Heart left ventricle (tissue), 16 donors: ENCODE measurements around the gene ASB5. TPM values are rescaled to one million over a fixed set of nuclear protein-coding genes. Genes with fewer than 3 reads are reported as not detected.

Experiments
- ATAC-seq, 4 donors: fragments of 200-7000 bp; cut with Tn5 transposase; one replicate each; pipeline ENCODE4 v1.9.1; 2020 to 2022; ENCODE audit warnings: moderate library complexity in 4 of 4, mild to moderate bottlenecking in 3 of 4, moderate number of reproducible peaks in 1 of 4
- DNase-seq, 5 donors: peaks; one replicate each; pipeline ENCODE4 v3.0.0-alpha.2; 2020
- H3K27ac ChIP-seq, 12 donors: fragments of 200-600 bp; sonication (generic) in 4 of 12; one replicate each; pipeline versions ENCODE4 v1.5.0 to v1.8.0; 2016 to 2022; ENCODE audit warnings: mild to moderate bottlenecking in 2 of 12
- H3K27me3 ChIP-seq, 9 donors: fragments of 200-600 bp; sonication (generic) in 2 of 9; one replicate each; pipeline versions ENCODE4 v1.5.1 to v1.8.0; 2016 to 2022; ENCODE audit warnings: mild to moderate bottlenecking in 3 of 9
- H3K36me3 ChIP-seq, 9 donors: fragments of 200-600 bp; sonication (generic) in 2 of 9; one replicate each; pipeline versions ENCODE4 v1.5.0 to v1.8.0; 2018 to 2022; ENCODE audit warnings: mild to moderate bottlenecking in 2 of 9
- H3K4me1 ChIP-seq, 12 donors: fragments of 200-600 bp; sonication (generic) in 4 of 12; one replicate each; pipeline versions ENCODE4 v1.5.0 to v1.8.0; 2016 to 2022; ENCODE audit warnings: mild to moderate bottlenecking in 3 of 12
- H3K4me3 ChIP-seq, 12 donors: fragments of 200-600 bp; sonication (generic) in 4 of 12; one replicate each; pipeline versions ENCODE4 v1.5.0 to v1.8.0; 2017 to 2022; ENCODE audit warnings: mild to moderate bottlenecking in 9 of 12, moderate library complexity in 4 of 12
- H3K9me3 ChIP-seq, 12 donors: fragments of 200-600 bp; sonication (generic) in 4 of 12; one replicate each; pipeline versions ENCODE4 v1.5.0 to v1.8.0; 2016 to 2022; ENCODE audit warnings: mild to moderate bottlenecking in 1 of 12
- CTCF ChIP-seq, 12 donors: fragments of 200-600 bp; sonication (generic) in 4 of 12; IDR thresholded peaks; one replicate each; pipeline versions ENCODE4 v1.5.0 to v1.8.0; 2018 to 2022; ENCODE audit warnings: antibody characterized with exemption in 12 of 12, mild to moderate bottlenecking in 5 of 12
- POLR2A ChIP-seq, 2 donors: fragments of 450-650 bp; IDR thresholded peaks; one replicate each; pipeline ENCODE4 v1.6.1; 2017; ENCODE audit warnings: antibody characterized with exemption in 2 of 2, mild to moderate bottlenecking in 2 of 2, moderate library complexity in 2 of 2
- WGBS, 4 donors: extraction: QIAGEN DNeasy Blood & Tissue Kit in 2 of 4; methylation state at CpG; one replicate each; pipeline versions ENCODE4 v1.1.5 to v1.1.7; 2013 to 2018; 5-methylcytosine and 5-hydroxymethylcytosine counted together
- intact Hi-C, 10 donors: fragments of 100-400 bp; cut with DNase I; formaldehyde crosslinking; loops; one replicate each; pipeline versions ENCODE4 v1.11.1 to v1.14.2; 2022
- polyA plus RNA-seq, 2 donors: library from polyadenylated mRNA; stranded (reverse); fragments of 200-250 nt; gene quantifications; one replicate each; pipeline ENCODE4 v1.2.3, GENCODE V29; 2013
- total RNA-seq, 9 donors: library from RNA; depleted of rRNA in 2 of 9; stranded (reverse); fragments of >200 nt in 2 of 9; fragmentation: NEBNext Ultra II Directional in 3 of 9; extraction: Animal tissue kit (Norgen Biotek cat#: 25700) in 3 of 9; gene quantifications; one replicate each; pipeline versions ENCODE4 v1.1.0 to v1.2.4, GENCODE V29; 2016 to 2023
- donor health status: ischemic (EF 13 %, LVEDD 7.1; RV severe dilation, severe dysfunction).
- donor health status: healthy with polysubstance abuse.
- donor health status: DM: no; HTN: yes; CAD: no.
- donor health status: DM: no; HTN: no; CAD: no.
- donor health status: ischemic (EF 25% LVEDD 6.9; RV normal size, moderate dysfunction).
- donor health status: ischemic (EF 25% LVEDD 5.7; RV mildly dilated, moderate dysfunction).
- donor health status: healthy.
- donor health status: DM: yes; HTN: yes; CAD: no.
- donor health status: ischemic (EF 35%, LVEDD 5.7; RV mildly dilated, moderate dysfunction).
- donor health status: nonischemic (EF 11% LVEDD 7.7; RV severe dilation, severe dysfunction).
- donor health status: DM: yes; HTN: yes; CAD: no.
- donor health status: PGD.
- donor health status: ischemic (EF 29% LVEDD 5.4; RV normal size, mild dysfunction).
- donor health status: nonischemic (EF 23%, LVEDD 6.1; RV moderate dilation, normal function).

Gene ASB5
- total and polyA plus RNA-seq, 11 donors = 1.0 to 7.7 (median 2.8) TPM

GRCh38 chr4:176193938-176194337 is 75.1 kb downstream of the ASB5 start:
- TF ChIP-seq POLR2A (IDR thresholded peaks at IDR 0.05) (no peak), CTCF (IDR thresholded peaks at IDR 0.05) (no peak)
- DNase-seq = no peak
- Histone ChIP-seq H3K27me3 (peaks cover 0 to 13% (median 0%) of the 10 kb centered on the region in 9 donors), H3K27ac (peak overlapping the region in 1 of 12 donors; percentile 51), H3K9me3 (no peaks in the 10 kb centered on the region), H3K36me3 (no peaks in the 10 kb centered on the region), H3K4me3 (no peak overlapping the region), H3K4me1 (peaks cover 0 to 10% (median 2%) of the 10 kb centered on the region in 12 donors)
- no peak for ATAC-seq
- 68 to 80% (median 73%) methylated on average over 3 of the region's 3 CpGs for WGBS, 4 donors
- intact Hi-C loops = loop anchor here in 6 of 10 donors (2.0 to 10.0 kb wide), 7 partner anchors 37 to 125 kb away; partner anchors contain the start of gene SPCS3 (in 2 of the 6)

- DNase-seq (no peak), ATAC-seq (no peak)
- TF ChIP-seq CTCF (IDR thresholded peaks at IDR 0.05) (no peak), POLR2A (IDR thresholded peaks at IDR 0.05) (no peak)
- 26 to 34% (median 30%) methylated on average over 4 of the region's 4 CpGs for WGBS, 4 donors
- Histone ChIP-seq H3K4me3 (no peak overlapping the region), H3K4me1 (peaks cover 0 to 10% (median 2%) of the 10 kb centered on the region in 12 donors), H3K27me3 (peaks cover 0 to 13% (median 0%) of the 10 kb centered on the region in 9 donors), H3K27ac (peak overlapping the region in 1 of 12 donors; percentile 51), H3K9me3 (no peaks in the 10 kb centered on the region), H3K36me3 (no peaks in the 10 kb centered on the region)
- intact Hi-C loops = loop anchor here in 4 of 10 donors (10.0 kb wide), 2 partner anchors 82 to 122 kb away; partner anchors contain the start of gene SPCS3 (in 1 of the 4)
These were observed 75.9 kb downstream of the ASB5 start for GRCh38 chr4:176193126-176193525.

- 30 to 45% (median 37%) methylated on average over 1 of the region's 1 CpG for WGBS, 4 donors
- intact Hi-C loops = loop anchor here in 4 of 10 donors (10.0 kb wide), 2 partner anchors 83 to 123 kb away; partner anchors contain the start of gene SPCS3 (in 1 of the 4)
These were observed 77.0 kb downstream of the ASB5 start for GRCh38 chr4:176191974-176192373.

More at GRCh38 chr4:176191974-176192373, 77.0 kb downstream of the ASB5 start:
- DNase-seq = no peak
- peak overlapping the region in 1 of 12 donors; percentile 4 for H3K27ac ChIP-seq
- peaks cover 0 to 13% (median 0%) of the 10 kb centered on the region in 9 donors for H3K27me3 ChIP-seq
- ATAC-seq = no peak
- no peak overlapping the region for H3K4me3 ChIP-seq
- peaks cover 0 to 11% (median 2%) of the 10 kb centered on the region in 12 donors for H3K4me1 ChIP-seq
- H3K36me3 ChIP-seq = no peaks in the 10 kb centered on the region
- TF ChIP-seq CTCF (IDR thresholded peaks at IDR 0.05) = no peak
- TF ChIP-seq POLR2A (IDR thresholded peaks at IDR 0.05) = no peak
- no peaks in the 10 kb centered on the region for H3K9me3 ChIP-seq
